Measurements from ENCODE around the gene ATG7. TPM values are rescaled to one million over a fixed set of nuclear protein-coding genes. Genes with fewer than 3 reads are reported as not detected.

The ATG7 gene
- total RNA-seq, 2 experiments from 2014 or later = 21.7 to 28.4 TPM

GRCh38 chr3:11568503-11569155, 296.4 kb downstream of the ATG7 start:
- no peak overlapping the region for H3K27ac ChIP-seq (ENCODE audit: low read depth, low read length, poor library complexity, severe bottlenecking)
- H2AFZ ChIP-seq (ENCODE audit: low read length) = no peak overlapping the region
- peaks cover 14% of the 10 kb centered on the region; the same call in 1 of the 2 replicates for H3K36me3 ChIP-seq (ENCODE audit: insufficient read depth, low read length)
- BruUV-seq (replicated peaks) = no TSS peak
- H3K4me1 ChIP-seq (ENCODE audit: insufficient read depth, low read length, poor library complexity, severe bottlenecking) = no peaks in the 10 kb centered on the region
- no peak overlapping the region for H3K4me3 ChIP-seq (ENCODE audit: low read depth, low read length, poor library complexity, severe bottlenecking)
- H3K79me2 ChIP-seq (ENCODE audit: insufficient read depth, low read depth, low read length) = no peaks in the 10 kb centered on the region
- DNase-seq (ENCODE audit: low spot score) = no peak
- CTCF ChIA-PET (ENCODE audit: unreplicated experiment) = no interaction called here
- peaks cover 6% of the 10 kb centered on the region; the same call in 1 of the 2 replicates for H4K20me1 ChIP-seq (ENCODE audit: insufficient read depth, low read length)
- intact Hi-C loops (cut with micrococcal nuclease; ENCODE audit: unreplicated experiment) = no loop called here
- POLR2A ChIA-PET = no interaction called here
- TF ChIP-seq EZH2phosphoT487 (IDR thresholded peaks at IDR 0.05; ENCODE audit: borderline replicate concordance, low read depth, low read length) = no peak
- TF ChIP-seq, protein P1, sequence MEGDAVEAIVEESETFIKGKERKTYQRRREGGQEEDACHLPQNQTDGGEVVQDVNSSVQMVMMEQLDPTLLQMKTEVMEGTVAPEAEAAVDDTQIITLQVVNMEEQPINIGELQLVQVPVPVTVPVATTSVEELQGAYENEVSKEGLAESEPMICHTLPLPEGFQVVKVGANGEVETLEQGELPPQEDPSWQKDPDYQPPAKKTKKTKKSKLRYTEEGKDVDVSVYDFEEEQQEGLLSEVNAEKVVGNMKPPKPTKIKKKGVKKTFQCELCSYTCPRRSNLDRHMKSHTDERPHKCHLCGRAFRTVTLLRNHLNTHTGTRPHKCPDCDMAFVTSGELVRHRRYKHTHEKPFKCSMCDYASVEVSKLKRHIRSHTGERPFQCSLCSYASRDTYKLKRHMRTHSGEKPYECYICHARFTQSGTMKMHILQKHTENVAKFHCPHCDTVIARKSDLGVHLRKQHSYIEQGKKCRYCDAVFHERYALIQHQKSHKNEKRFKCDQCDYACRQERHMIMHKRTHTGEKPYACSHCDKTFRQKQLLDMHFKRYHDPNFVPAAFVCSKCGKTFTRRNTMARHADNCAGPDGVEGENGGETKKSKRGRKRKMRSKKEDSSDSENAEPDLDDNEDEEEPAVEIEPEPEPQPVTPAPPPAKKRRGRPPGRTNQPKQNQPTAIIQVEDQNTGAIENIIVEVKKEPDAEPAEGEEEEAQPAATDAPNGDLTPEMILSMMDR (conservative IDR thresholded peaks at IDR 0.05; ENCODE audit: low read length) = no peak
- no peak overlapping the region for H3K4me2 ChIP-seq (ENCODE audit: low read length)
- H3K9me2 ChIP-seq (ENCODE audit: insufficient read depth, low read length) = no peaks in the 10 kb centered on the region
- no peaks in the 10 kb centered on the region for H3K9me3 ChIP-seq (ENCODE audit: low read length)

DNA sequence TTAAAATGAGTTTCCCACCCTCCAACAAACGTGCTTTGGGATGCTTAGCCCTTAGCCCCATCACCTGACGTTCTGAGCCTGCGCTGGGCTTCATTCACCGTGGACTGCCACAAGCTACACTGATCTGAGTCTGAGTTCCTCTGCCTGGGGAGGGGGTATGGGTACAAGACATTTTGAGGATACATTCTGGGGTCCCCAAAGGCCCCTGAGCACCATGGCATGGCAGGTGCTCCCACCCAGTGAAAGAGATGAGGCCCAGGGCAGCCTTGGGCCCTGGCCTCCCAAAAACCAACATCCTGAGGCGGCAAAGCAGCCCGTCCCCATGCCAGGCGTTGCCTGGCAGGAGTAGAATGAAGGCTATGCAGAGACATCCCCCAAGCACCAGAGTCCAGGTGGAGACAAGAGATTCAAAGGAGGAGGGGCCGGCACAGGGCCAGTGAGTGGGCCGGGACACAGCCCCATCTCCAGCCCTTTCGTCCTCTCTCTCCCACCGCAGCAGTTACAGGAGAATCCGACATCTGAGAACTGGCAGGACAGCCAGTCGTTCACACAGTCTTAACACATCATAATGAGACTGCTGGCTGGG, 297.1 kb downstream of the ATG7 start:
- Histone ChIP-seq H3K4me2 (ENCODE audit: low read length) (no peak overlapping the region), H3K36me3 (ENCODE audit: insufficient read depth, low read length) (peaks cover 12% of the 10 kb centered on the region; the same call in 1 of the 2 replicates), H3K4me1 (ENCODE audit: insufficient read depth, low read length, poor library complexity, severe bottlenecking) (no peaks in the 10 kb centered on the region), H3K79me2 (ENCODE audit: insufficient read depth, low read depth, low read length) (no peaks in the 10 kb centered on the region), H3K4me3 (ENCODE audit: low read depth, low read length, poor library complexity, severe bottlenecking) (no peak overlapping the region), H4K20me1 (ENCODE audit: insufficient read depth, low read length) (peaks cover 6% of the 10 kb centered on the region; the same call in 1 of the 2 replicates), H2AFZ (ENCODE audit: low read length) (no peak overlapping the region), H3K27ac (ENCODE audit: low read depth, low read length, poor library complexity, severe bottlenecking) (no peak overlapping the region), H3K9me2 (ENCODE audit: insufficient read depth, low read length) (no peaks in the 10 kb centered on the region), H3K9me3 (ENCODE audit: low read length) (no peaks in the 10 kb centered on the region)
- no TSS peak for BruUV-seq (replicated peaks)
- DNase-seq (ENCODE audit: low spot score) = no peak
- POLR2A ChIA-PET = no interaction called here
- intact Hi-C loops (cut with micrococcal nuclease; ENCODE audit: unreplicated experiment) = no loop called here
- CTCF ChIA-PET (ENCODE audit: unreplicated experiment) = no interaction called here
- no peak for TF ChIP-seq EZH2phosphoT487 (IDR thresholded peaks at IDR 0.05; ENCODE audit: borderline replicate concordance, low read depth, low read length)
- TF ChIP-seq, protein P1 (conservative IDR thresholded peaks at IDR 0.05; ENCODE audit: low read length) = no peak

GRCh38 chr3:11570251-11570650, 298.1 kb downstream of the ATG7 start:
- no TSS peak for BruUV-seq (replicated peaks)
- no peaks in the 10 kb centered on the region for H3K79me2 ChIP-seq (ENCODE audit: insufficient read depth, low read depth, low read length)
- CTCF ChIA-PET (ENCODE audit: unreplicated experiment) = no interaction called here

More at GRCh38 chr3:11570251-11570650, 298.1 kb downstream of the ATG7 start:
- no peak overlapping the region for H3K27ac ChIP-seq (ENCODE audit: low read depth, low read length, poor library complexity, severe bottlenecking)
- no peaks in the 10 kb centered on the region for H3K4me1 ChIP-seq (ENCODE audit: insufficient read depth, low read length, poor library complexity, severe bottlenecking)
- H3K9me2 ChIP-seq (ENCODE audit: insufficient read depth, low read length) = no peaks in the 10 kb centered on the region
- no peak for DNase-seq (ENCODE audit: low spot score)
- no peak overlapping the region for H3K4me3 ChIP-seq (ENCODE audit: low read depth, low read length, poor library complexity, severe bottlenecking)
- H3K4me2 ChIP-seq (ENCODE audit: low read length) = no peak overlapping the region
- peaks cover 18% of the 10 kb centered on the region; the same call in 1 of the 2 replicates for H3K36me3 ChIP-seq (ENCODE audit: insufficient read depth, low read length)
- TF ChIP-seq, protein P1 (conservative IDR thresholded peaks at IDR 0.05; ENCODE audit: low read length) = no peak
- TF ChIP-seq EZH2phosphoT487 (IDR thresholded peaks at IDR 0.05; ENCODE audit: borderline replicate concordance, low read depth, low read length) = no peak
- H3K9me3 ChIP-seq (ENCODE audit: low read length) = no peaks in the 10 kb centered on the region
- peaks cover 6% of the 10 kb centered on the region; the same call in 1 of the 2 replicates for H4K20me1 ChIP-seq (ENCODE audit: insufficient read depth, low read length)
- POLR2A ChIA-PET = no interaction called here
- no peak overlapping the region for H2AFZ ChIP-seq (ENCODE audit: low read length)
- intact Hi-C loops (cut with micrococcal nuclease; ENCODE audit: unreplicated experiment) = no loop called here

Measured in OCI-LY7 (cell line).